Measurements from ENCODE around the gene PDE11A. TPM values are rescaled to one million over a fixed set of nuclear protein-coding genes. Genes with fewer than 3 reads are reported as not detected.

Gene PDE11A
- polyA plus RNA-seq, 1 experiment = 0.53 TPM

DNA sequence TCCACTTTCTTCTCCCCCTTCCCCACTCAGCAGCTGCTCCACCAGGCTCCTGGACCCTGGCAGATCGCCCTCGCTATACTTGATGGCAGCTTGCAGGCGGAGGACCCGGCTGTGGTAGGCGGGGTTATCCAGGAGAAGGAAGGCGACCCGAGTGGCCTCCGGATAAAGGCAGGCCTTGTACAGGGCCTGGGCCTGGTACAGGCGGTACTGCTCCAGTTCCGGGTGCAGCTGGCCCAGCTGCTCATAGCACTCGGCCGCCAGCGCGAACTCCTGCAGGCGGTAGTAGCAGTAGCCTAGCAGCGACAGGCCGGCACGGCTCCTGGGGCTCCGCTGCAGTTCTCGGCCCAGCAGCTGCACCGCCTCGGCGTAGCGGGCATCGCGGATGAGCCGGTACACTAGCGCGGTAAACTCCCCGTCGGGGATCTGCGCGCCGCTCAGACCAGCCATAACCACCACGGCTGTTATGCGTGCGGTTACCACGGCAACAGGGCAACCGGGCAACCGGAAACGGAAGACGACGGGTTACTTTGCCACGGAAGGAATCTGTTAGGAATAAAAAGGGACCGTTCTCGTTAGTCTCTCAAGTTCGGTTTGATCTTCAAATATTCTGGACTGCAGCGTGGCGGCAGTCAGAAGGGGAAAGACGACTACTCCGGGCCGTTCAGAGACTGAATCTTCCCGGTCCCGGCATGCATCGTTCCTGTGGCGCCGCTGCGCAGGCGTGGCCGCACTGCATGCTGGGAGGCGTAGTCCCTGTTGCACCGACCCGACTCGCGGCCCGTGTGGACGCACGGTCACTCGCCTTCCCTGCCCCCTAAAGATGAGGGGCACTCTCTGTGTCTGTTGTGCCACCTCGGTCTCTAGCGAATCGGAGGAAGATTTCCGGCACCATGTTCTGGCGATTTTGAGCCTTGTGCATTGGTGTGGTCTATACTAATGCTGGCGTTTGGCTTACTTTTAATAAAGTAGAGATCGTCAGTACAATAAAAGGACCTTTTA, 454.0 kb downstream of the PDE11A start:
- ChIA-PET POLR2A (no interaction called here), CTCF (interaction anchor here (0.9 kb wide), 1 partner anchor 14 kb away, joined by 3 read pairs; no protein-coding TSS in a partner anchor)
- H3K36me3 ChIP-seq (ENCODE audit: control insufficient read depth, insufficient read depth, low read length) = no peaks in the 10 kb centered on the region
- no peaks in the 10 kb centered on the region for H3K27me3 ChIP-seq (ENCODE audit: control insufficient read depth, insufficient read depth, low read length)
- DNase-seq (ENCODE audit: low read depth) = peak; percentile 46
- H3K4me3 ChIP-seq (ENCODE audit: low read depth, low read length) = peak overlapping the region; percentile 77
- TF ChIP-seq, protein P1, sequence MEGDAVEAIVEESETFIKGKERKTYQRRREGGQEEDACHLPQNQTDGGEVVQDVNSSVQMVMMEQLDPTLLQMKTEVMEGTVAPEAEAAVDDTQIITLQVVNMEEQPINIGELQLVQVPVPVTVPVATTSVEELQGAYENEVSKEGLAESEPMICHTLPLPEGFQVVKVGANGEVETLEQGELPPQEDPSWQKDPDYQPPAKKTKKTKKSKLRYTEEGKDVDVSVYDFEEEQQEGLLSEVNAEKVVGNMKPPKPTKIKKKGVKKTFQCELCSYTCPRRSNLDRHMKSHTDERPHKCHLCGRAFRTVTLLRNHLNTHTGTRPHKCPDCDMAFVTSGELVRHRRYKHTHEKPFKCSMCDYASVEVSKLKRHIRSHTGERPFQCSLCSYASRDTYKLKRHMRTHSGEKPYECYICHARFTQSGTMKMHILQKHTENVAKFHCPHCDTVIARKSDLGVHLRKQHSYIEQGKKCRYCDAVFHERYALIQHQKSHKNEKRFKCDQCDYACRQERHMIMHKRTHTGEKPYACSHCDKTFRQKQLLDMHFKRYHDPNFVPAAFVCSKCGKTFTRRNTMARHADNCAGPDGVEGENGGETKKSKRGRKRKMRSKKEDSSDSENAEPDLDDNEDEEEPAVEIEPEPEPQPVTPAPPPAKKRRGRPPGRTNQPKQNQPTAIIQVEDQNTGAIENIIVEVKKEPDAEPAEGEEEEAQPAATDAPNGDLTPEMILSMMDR (IDR thresholded peaks at IDR 0.05; ENCODE audit: insufficient read depth, low read depth, low read length) = no peak

DNA sequence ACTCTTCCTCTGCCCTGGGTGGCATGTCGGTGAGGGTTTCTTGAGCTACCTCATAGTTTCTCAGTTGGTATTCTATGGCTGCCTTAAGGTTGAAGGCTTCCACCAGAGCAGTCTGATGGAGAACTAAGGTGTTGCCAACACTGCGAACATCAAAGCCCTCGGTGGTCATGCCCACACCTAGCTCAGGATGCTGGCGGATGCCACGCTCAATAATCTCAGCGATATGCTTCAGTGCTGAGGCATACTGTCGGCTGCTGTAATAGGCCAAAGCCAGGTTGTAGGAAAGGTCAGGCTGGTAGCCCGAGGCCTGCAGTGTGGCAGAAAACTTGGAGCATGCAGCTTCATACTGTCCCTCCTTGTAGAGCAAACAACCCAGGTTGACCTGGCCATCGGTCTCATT, 454.7 kb downstream of the PDE11A start:
- POLR2A ChIA-PET = no interaction called here
- DNase-seq (ENCODE audit: low read depth) = no peak
- no peaks in the 10 kb centered on the region for H3K27me3 ChIP-seq (ENCODE audit: control insufficient read depth, insufficient read depth, low read length)
- CTCF ChIA-PET = interaction anchor here (0.9 kb wide), 1 partner anchor 13 kb away, joined by 3 read pairs; no protein-coding TSS in a partner anchor
- peak overlapping the region; percentile 77 for H3K4me3 ChIP-seq (ENCODE audit: low read depth, low read length)
- no peaks in the 10 kb centered on the region for H3K36me3 ChIP-seq (ENCODE audit: control insufficient read depth, insufficient read depth, low read length)
- TF ChIP-seq, protein P1 (IDR thresholded peaks at IDR 0.05; ENCODE audit: insufficient read depth, low read depth, low read length) = no peak

DNA sequence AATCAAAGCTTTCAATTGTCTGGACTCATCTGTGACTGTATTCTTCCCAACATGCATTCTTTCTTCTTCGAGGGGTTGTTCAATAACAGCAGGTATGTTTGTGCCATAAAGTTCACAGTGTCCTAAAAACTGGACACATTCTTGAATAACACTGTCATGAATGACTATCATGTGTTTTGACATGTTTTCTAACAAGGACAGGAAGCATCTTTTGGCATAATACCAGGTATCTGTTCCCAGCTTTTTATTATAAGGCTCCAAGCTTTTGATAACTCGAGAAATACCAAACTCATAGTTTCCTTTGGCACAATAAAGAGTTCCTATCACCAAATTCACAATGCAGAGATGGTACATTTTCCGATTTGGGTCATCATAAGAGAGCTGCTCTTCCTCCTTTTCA, 455.8 kb downstream of the PDE11A start:
- TF ChIP-seq, protein P1 (IDR thresholded peaks at IDR 0.05; ENCODE audit: insufficient read depth, low read depth, low read length) = no peak
- Histone ChIP-seq H3K4me3 (ENCODE audit: low read depth, low read length) (no peak overlapping the region), H3K36me3 (ENCODE audit: control insufficient read depth, insufficient read depth, low read length) (no peaks in the 10 kb centered on the region), H3K27me3 (ENCODE audit: control insufficient read depth, insufficient read depth, low read length) (no peaks in the 10 kb centered on the region)
- ChIA-PET CTCF (no interaction called here), POLR2A (no interaction called here)
- no peak for DNase-seq (ENCODE audit: low read depth)

DNA sequence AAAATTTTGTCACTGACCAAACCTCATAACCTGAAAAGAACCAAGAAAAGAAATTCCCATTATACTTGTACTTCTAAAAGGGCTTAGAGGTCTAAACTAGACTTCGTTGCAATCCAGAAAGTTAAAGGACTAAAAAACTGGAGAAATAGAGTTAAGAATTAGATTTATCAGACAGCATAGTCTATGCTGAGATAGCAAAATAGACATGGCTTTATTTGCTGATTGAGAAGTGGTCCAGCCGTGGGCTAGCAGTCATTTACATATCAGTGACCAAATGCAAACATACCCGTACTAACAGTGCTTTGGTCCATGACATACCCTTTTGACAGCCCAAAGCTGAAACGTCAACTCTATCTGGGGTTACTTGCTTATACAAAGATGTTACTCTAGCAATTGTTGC, 456.5 kb downstream of the PDE11A start:
- TF ChIP-seq, protein P1 (IDR thresholded peaks at IDR 0.05; ENCODE audit: insufficient read depth, low read depth, low read length) = no peak
- H3K36me3 ChIP-seq (ENCODE audit: control insufficient read depth, insufficient read depth, low read length) = no peaks in the 10 kb centered on the region
- ChIA-PET CTCF (no interaction called here), POLR2A (no interaction called here)
- no peak for DNase-seq (ENCODE audit: low read depth)
- no peak overlapping the region for H3K4me3 ChIP-seq (ENCODE audit: low read depth, low read length)
- no peaks in the 10 kb centered on the region for H3K27me3 ChIP-seq (ENCODE audit: control insufficient read depth, insufficient read depth, low read length)

GRCh38 chr2:177612659-177613058, 459.9 kb downstream of the PDE11A start:
- no peaks in the 10 kb centered on the region for H3K27me3 ChIP-seq (ENCODE audit: control insufficient read depth, insufficient read depth, low read length)
- DNase-seq (ENCODE audit: low read depth) = no peak
- POLR2A ChIA-PET = no interaction called here
- no peaks in the 10 kb centered on the region for H3K36me3 ChIP-seq (ENCODE audit: control insufficient read depth, insufficient read depth, low read length)
- TF ChIP-seq, protein P1 (IDR thresholded peaks at IDR 0.05; ENCODE audit: insufficient read depth, low read depth, low read length) = no peak
- CTCF ChIA-PET = no interaction called here
- H3K4me3 ChIP-seq (ENCODE audit: low read depth, low read length) = no peak overlapping the region

Data from BJ (cell line).